ENCODE measurements around the gene KLF7.
"Not testable (repeated sequence)": the region's sequence is repeated elsewhere in the genome, so short reads cannot be mapped to it uniquely, and the experiment has no call there.

The KLF7 gene

GRCh38 chr2:207049122-207049521 is 116.6 kb downstream of the KLF7 start:
- no peak for DNase-seq

- no peak for DNase-seq
Measured at GRCh38 chr2:207048416-207048815, 117.3 kb downstream of the KLF7 start.

GRCh38 chr2:207046724-207047123 is 119.0 kb downstream of the KLF7 start:
- DNase-seq = no peak

DNA sequence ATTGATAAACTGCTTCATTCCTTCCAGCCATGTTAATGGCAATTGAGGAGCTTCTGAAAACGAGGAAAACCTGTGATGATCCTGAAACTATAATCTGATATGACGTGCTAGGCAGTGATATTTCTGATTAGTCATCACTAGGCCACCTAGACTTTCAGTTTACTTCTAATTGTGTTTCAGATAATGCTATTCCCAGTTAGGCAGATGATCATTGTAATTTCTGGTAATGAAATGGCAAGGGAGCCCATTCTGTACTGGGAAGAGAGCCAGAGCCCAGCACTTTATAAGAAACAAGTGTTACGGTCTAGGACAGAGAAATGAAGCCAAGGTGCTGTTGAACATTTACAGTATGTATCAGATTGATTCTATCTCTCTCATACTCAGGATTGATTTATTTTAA is 120.2 kb downstream of the KLF7 start:
- DNase-seq = no peak

GRCh38 chr2:207044379-207045362 is 121.1 kb downstream of the KLF7 start:
- no peak for DNase-seq

GRCh38 chr2:207042841-207043240 is 122.9 kb downstream of the KLF7 start:
- no peak for DNase-seq

DNA sequence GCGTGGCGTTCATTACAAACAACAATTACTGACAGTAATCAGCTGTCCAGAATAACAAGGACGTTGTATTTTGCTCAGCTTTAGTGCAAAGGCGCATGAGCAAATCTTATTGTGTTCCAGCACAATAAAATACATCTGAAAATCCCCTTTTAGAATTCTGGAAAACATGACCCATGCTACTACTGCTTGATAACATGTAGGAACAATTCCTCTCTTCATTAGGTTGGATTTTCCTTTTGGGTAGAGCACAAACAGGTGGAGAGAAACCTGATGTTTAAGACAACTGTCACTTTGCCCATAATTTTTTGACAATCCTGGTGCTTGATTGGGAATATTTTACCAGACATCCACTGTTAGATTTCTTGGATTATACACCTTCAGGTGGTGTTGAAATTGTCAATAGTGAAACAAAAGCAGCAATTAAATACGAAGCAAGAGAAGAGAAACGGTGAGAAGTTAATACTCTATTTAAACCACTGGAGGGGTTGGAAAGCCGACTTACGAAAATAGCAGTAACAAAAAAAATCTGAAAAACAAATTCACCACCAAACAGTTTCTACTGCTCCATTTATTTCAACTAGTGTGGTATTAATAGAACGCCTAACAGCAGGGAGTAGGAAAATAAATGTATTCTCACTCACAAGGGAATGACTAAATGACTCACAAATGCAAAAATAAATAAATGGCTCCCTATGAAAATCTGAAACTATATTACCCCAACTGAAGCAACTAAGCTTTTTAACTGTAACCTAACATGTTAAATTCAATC is 123.8 kb downstream of the KLF7 start:
- DNase-seq = no peak

GRCh38 chr2:207041279-207041678 is 124.5 kb downstream of the KLF7 start:
- DNase-seq = no peak

- no peak for DNase-seq
Measured at GRCh38 chr2:207040696-207041095, 125.1 kb downstream of the KLF7 start.

- DNase-seq = no peak
Measured at GRCh38 chr2:207039225-207039624, 126.5 kb downstream of the KLF7 start.

GRCh38 chr2:207038299-207038698 is 127.4 kb downstream of the KLF7 start:
- DNase-seq = no peak

DNA sequence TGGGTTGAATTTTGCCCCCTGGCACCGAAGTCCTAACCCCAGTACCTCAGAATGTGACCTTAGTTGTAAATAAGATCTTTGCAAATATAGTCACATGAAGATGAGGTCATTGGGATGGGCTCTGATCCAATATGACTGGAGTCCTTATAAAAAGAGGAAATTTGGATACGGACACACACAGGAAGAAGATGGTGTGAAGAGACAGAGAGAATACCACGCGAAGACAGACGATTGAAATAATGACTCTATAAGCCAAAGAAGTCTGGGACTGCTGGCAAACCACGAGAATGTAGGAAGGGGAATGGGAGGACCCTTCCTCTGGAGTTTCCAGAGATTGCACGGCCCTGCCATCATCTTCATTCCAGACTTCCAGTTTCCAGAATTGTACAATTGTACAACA is 127.9 kb downstream of the KLF7 start:
- no peak for DNase-seq

DNA sequence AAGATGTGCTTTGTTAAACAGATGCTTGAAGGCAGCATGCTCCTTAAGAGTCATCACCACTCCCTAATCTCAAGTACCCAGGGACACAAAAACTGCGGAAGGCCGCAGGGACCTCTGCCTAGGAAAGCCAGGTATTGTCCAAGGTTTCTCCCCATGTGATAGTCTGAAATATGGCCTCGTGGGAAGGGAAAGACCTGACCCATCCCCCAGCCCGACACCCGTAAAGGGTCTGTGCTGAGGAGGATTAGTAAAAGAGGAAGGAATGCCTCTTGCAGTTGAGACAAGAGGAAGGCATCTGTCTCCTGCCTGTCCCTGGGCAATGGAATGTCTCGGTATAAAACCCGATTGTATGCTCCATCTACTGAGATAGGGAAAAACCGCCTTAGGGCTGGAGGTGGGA is 128.7 kb downstream of the KLF7 start:
- not testable (repeated sequence) for DNase-seq

- DNase-seq = no peak
Measured at GRCh38 chr2:207035875-207036274, 129.9 kb downstream of the KLF7 start.

- DNase-seq = no peak
Measured at GRCh38 chr2:207032490-207032889, 133.3 kb downstream of the KLF7 start.

Measured in NCI-H1694 (cell line).